Liver (tissue), 9 donors: Measurements from ENCODE around the gene ROBO2. TPM values are rescaled to one million over a fixed set of nuclear protein-coding genes. Genes with fewer than 3 reads are reported as not detected.
"Not testable (repeated sequence)": the region's sequence is repeated elsewhere in the genome, so short reads cannot be mapped to it uniquely, and the experiment has no call there.

Experiments used
- DNase-seq: peaks from one replicate; pipeline ENCODE4 v3.0.0-alpha.2; 2017; ENCODE audit warnings: low spot score
- H3K27ac ChIP-seq, 2 donors: one replicate each; pipeline ENCODE4 v1.7.0; 2013; ENCODE audit warnings: inconsistent platforms in 2 of 2, low read length in 2 of 2, control low read depth in 1 of 2, low read depth in 1 of 2, mild to moderate bottlenecking in 1 of 2
- H3K27me3 ChIP-seq, 4 donors: one replicate each; pipeline versions ENCODE4 v1.6.1 to v1.7.0; 2013; ENCODE audit warnings: low read length in 3 of 4, inconsistent platforms in 1 of 4, mild to moderate bottlenecking in 1 of 4, moderate library complexity in 1 of 4; ENCODE audit not compliant: control insufficient read depth in 4 of 4, insufficient read depth in 4 of 4
- H3K36me3 ChIP-seq, 4 donors: one replicate each; pipeline versions ENCODE4 v1.6.1 to v1.7.0; 2013; ENCODE audit warnings: low read length in 3 of 4, mild to moderate bottlenecking in 3 of 4, low read depth in 1 of 4, moderate library complexity in 1 of 4; ENCODE audit not compliant: control insufficient read depth in 4 of 4, insufficient read depth in 3 of 4
- H3K4me1 ChIP-seq, 4 donors: one replicate each; pipeline versions ENCODE4 v1.6.1 to v1.7.0; 2013; ENCODE audit warnings: low read length in 3 of 4, mild to moderate bottlenecking in 3 of 4, moderate library complexity in 1 of 4; ENCODE audit not compliant: control insufficient read depth in 4 of 4, insufficient read depth in 4 of 4
- H3K4me3 ChIP-seq, 3 donors: one replicate each; pipeline versions ENCODE4 v1.6.1 to v1.7.0; 2013; ENCODE audit warnings: low read length in 3 of 3, control low read depth in 1 of 3, low read depth in 1 of 3, mild to moderate bottlenecking in 1 of 3
- H3K9ac ChIP-seq, 2 donors: one replicate each; pipeline ENCODE4 v1.7.0; 2013; ENCODE audit warnings: low read length in 2 of 2, mild to moderate bottlenecking in 2 of 2, moderate library complexity in 2 of 2, control low read depth in 1 of 2, low read depth in 1 of 2
- H3K9me3 ChIP-seq, 4 donors: one replicate each; pipeline versions ENCODE4 v1.6.1 to v1.7.0; 2013; ENCODE audit warnings: low read length in 3 of 4; ENCODE audit not compliant: control insufficient read depth in 4 of 4
- ATF3 ChIP-seq: IDR thresholded peaks from 2 replicates; pipeline ENCODE4 v1.6.1; 2016; ENCODE audit warnings: antibody characterized with exemption
- CTCF ChIP-seq: fragments of 150-350 bp; IDR thresholded peaks from 2 replicates; pipeline ENCODE4 v1.5.1; 2017; ENCODE audit warnings: improper control_type of control experiment, low read depth, low read length; ENCODE audit not compliant: missing input control
- EGR1 ChIP-seq, 2 donors: IDR thresholded peaks; 2 replicates each; pipeline ENCODE4 v1.6.1; 2016 to 2018; ENCODE audit warnings: antibody characterized with exemption in 2 of 2, low read depth in 2 of 2
- FOXA1 ChIP-seq: IDR thresholded peaks from 2 replicates; pipeline ENCODE4 v1.6.1; 2016; ENCODE audit warnings: antibody characterized with exemption
- FOXA2 ChIP-seq: IDR thresholded peaks from 2 replicates; pipeline ENCODE4 v1.6.1; 2016; ENCODE audit warnings: antibody characterized with exemption
- GABPA ChIP-seq, 2 donors: IDR thresholded peaks in 1 of 2; conservative IDR thresholded peaks in 1 of 2; 2 replicates each; pipeline ENCODE4 v1.6.1; 2016; ENCODE audit warnings: antibody characterized with exemption in 2 of 2, mild to moderate bottlenecking in 1 of 2, moderate library complexity in 1 of 2
- HNF4A ChIP-seq, 2 donors: conservative IDR thresholded peaks; 2 replicates each; pipeline ENCODE4 v1.6.1; 2016; ENCODE audit warnings: antibody characterized with exemption in 2 of 2, mild to moderate bottlenecking in 2 of 2
- JUND ChIP-seq, 2 donors: IDR thresholded peaks; 2 replicates each; pipeline ENCODE4 v1.6.1; 2016; ENCODE audit warnings: antibody characterized with exemption in 2 of 2
- MAX ChIP-seq: IDR thresholded peaks from 2 replicates; pipeline ENCODE4 v1.6.1; 2016; ENCODE audit warnings: antibody characterized with exemption
- NR2F2 ChIP-seq: IDR thresholded peaks from 2 replicates; pipeline ENCODE4 v1.6.1; 2016; ENCODE audit warnings: antibody characterized with exemption
- RAD21 ChIP-seq, 2 donors: IDR thresholded peaks; 2 replicates each; pipeline ENCODE4 v1.6.1; 2016; ENCODE audit warnings: antibody characterized with exemption in 2 of 2, mild to moderate bottlenecking in 2 of 2
- REST ChIP-seq: IDR thresholded peaks from 2 replicates; pipeline ENCODE4 v1.6.1; 2016; ENCODE audit warnings: antibody characterized with exemption, mild to moderate bottlenecking
- RXRA ChIP-seq, 2 donors: IDR thresholded peaks; 2 replicates each; pipeline ENCODE4 v1.6.1; 2017 to 2018; ENCODE audit warnings: antibody characterized with exemption in 2 of 2, mild to moderate bottlenecking in 1 of 2
- SP1 ChIP-seq: IDR thresholded peaks from 2 replicates; pipeline ENCODE4 v1.6.1; 2018; ENCODE audit warnings: antibody characterized with exemption, mild to moderate bottlenecking
- ZBTB33 ChIP-seq: IDR thresholded peaks from 2 replicates; pipeline ENCODE4 v1.6.1; 2016; ENCODE audit warnings: antibody characterized with exemption
- WGBS: extraction: QIAGEN DNeasy Blood & Tissue Kit; methylation state at CpG from one replicate; pipeline ENCODE4 v1.1.7; 2013; 5-methylcytosine and 5-hydroxymethylcytosine counted together
- polyA plus RNA-seq, 2 donors: library from polyadenylated mRNA; stranded (reverse) in 1 of 2; unstranded in 1 of 2; fragments of 200-250 nt in 1 of 2; fragments of >200 nt in 1 of 2; fragmentation: Nextera tagmentation in 1 of 2; extraction: Ambion mirVana in 1 of 2; gene quantifications; one replicate each; pipeline versions ENCODE4 v1.2.1 to v1.2.3, GENCODE V29; 2013 to 2015
- total RNA-seq, 2 donors: library from RNA; depleted of rRNA; stranded (reverse); fragments of >200 nt; gene quantifications; one replicate each; pipeline ENCODE4 v1.2.3, GENCODE V29; 2014
- donor health status: healthy.
- donor health status: healthy.
- donor health status: healthy.
- donor health status: healthy.
- donor health status: healthy.

The ROBO2 gene
- total and polyA plus RNA-seq, 4 donors: 0.22 to 19.4 (median 1.1) TPM

- WGBS: 27% methylated on average over 1 of the region's 1 CpG
- TF ChIP-seq MAX (no peak), FOXA2 (no peak), GABPA (IDR thresholded peaks at IDR 0.05 in 1 of 2, conservative IDR thresholded peaks at IDR 0.05 in 1 of 2) (no peak), JUND (IDR thresholded peaks at IDR 0.05) (no peak), NR2F2 (no peak), ATF3 (no peak), SP1 (no peak), HNF4A (conservative IDR thresholded peaks at IDR 0.05) (no peak), RXRA (IDR thresholded peaks at IDR 0.05) (no peak), RAD21 (IDR thresholded peaks at IDR 0.05) (no peak), EGR1 (IDR thresholded peaks at IDR 0.05; ENCODE audit: low read depth in 2 of 2) (no peak), CTCF (no peak), FOXA1 (no peak)
- no peaks in the 10 kb centered on the region for H3K9me3 ChIP-seq
- H3K9ac ChIP-seq: no peak overlapping the region
- H3K4me3 ChIP-seq: no peak overlapping the region
- no peaks in the 10 kb centered on the region for H3K27me3 ChIP-seq
- no peak for DNase-seq
- H3K4me1 ChIP-seq: no peaks in the 10 kb centered on the region
- H3K27ac ChIP-seq: no peak overlapping the region
- no peaks in the 10 kb centered on the region for H3K36me3 ChIP-seq
Observed at GRCh38 chr3:77404871-77405270, 365.0 kb downstream of the ROBO2 start.

- no peak for DNase-seq
- no peaks in the 10 kb centered on the region for H3K9me3 ChIP-seq
- no peaks in the 10 kb centered on the region for H3K4me1 ChIP-seq
- no peaks in the 10 kb centered on the region for H3K36me3 ChIP-seq
- H3K27me3 ChIP-seq: no peaks in the 10 kb centered on the region
- no peak for TF ChIP-seq ZBTB33
- TF ChIP-seq REST: no peak
- no peak for TF ChIP-seq SP1
- H3K9ac ChIP-seq: no peak overlapping the region
- H3K27ac ChIP-seq: no peak overlapping the region
- 70% methylated on average over 3 of the region's 3 CpGs for WGBS
- no peak overlapping the region for H3K4me3 ChIP-seq
Observed at GRCh38 chr3:77407441-77407840, 367.5 kb downstream of the ROBO2 start.

- H3K27me3 ChIP-seq, H3K9me3 ChIP-seq: not testable (repeated sequence)
- 90% methylated on average over 1 of the region's 1 CpG for WGBS
Observed at GRCh38 chr3:77410334-77410733, 370.4 kb downstream of the ROBO2 start.

More at GRCh38 chr3:77410334-77410733, 370.4 kb downstream of the ROBO2 start:
- H3K4me1 ChIP-seq, H3K36me3 ChIP-seq, H3K9ac ChIP-seq, DNase-seq, H3K27ac ChIP-seq, H3K4me3 ChIP-seq: not testable (repeated sequence)
